ENCODE results near the gene SLC2A10. TPM values are rescaled to one million over a fixed set of nuclear protein-coding genes. Genes with fewer than 3 reads are reported as not detected.
A peak's percentile ranks its signal among the peaks of the same experiment; 100 is the strongest.

The SLC2A10 gene
- total RNA-seq, 1 donor, result 44.2 TPM

DNA sequence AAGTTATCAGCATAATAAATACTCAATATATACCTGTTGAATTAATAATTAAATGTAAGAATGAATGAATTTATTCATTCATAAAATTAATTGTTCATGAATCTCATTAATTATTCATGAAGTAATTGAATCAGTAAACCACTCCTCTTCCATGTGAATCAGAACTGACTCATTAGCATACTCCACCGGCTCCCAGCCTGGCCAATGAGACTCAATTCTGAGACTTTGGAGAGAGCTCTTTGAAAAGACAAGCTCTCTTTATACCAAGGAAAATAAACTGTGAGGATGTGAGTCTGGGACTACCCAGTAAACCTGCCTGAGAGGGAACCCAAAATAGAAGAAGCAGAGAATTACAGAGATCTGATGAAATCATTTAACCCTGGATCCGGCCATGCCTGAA lies 8.4 kb upstream of the SLC2A10 start:
- H3K36me3 ChIP-seq (ENCODE audit: insufficient read depth, low read length), result no peaks in the 10 kb centered on the region
- TF ChIP-seq, protein P1, sequence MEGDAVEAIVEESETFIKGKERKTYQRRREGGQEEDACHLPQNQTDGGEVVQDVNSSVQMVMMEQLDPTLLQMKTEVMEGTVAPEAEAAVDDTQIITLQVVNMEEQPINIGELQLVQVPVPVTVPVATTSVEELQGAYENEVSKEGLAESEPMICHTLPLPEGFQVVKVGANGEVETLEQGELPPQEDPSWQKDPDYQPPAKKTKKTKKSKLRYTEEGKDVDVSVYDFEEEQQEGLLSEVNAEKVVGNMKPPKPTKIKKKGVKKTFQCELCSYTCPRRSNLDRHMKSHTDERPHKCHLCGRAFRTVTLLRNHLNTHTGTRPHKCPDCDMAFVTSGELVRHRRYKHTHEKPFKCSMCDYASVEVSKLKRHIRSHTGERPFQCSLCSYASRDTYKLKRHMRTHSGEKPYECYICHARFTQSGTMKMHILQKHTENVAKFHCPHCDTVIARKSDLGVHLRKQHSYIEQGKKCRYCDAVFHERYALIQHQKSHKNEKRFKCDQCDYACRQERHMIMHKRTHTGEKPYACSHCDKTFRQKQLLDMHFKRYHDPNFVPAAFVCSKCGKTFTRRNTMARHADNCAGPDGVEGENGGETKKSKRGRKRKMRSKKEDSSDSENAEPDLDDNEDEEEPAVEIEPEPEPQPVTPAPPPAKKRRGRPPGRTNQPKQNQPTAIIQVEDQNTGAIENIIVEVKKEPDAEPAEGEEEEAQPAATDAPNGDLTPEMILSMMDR (IDR thresholded peaks at IDR 0.05; ENCODE audit: extremely low read depth, low read depth, low read length), result no peak
- no peak overlapping the region for H3K4me3 ChIP-seq (ENCODE audit: insufficient read depth, low read length)
- H3K4me2 ChIP-seq (ENCODE audit: insufficient read depth, low read length), result no peak overlapping the region
- no peaks in the 10 kb centered on the region for H3K79me2 ChIP-seq (ENCODE audit: insufficient read depth, low read length)
- no peaks in the 10 kb centered on the region for H3K27me3 ChIP-seq (ENCODE audit: insufficient read depth, low read length)
- H3K9me3 ChIP-seq (ENCODE audit: low read depth, low read length), result no peaks in the 10 kb centered on the region
- H4K20me1 ChIP-seq (ENCODE audit: insufficient read depth, low read length), result no peaks in the 10 kb centered on the region
- no peak overlapping the region for H3K27ac ChIP-seq (ENCODE audit: low read depth, low read length)
- H3K4me1 ChIP-seq (ENCODE audit: insufficient read depth, low read length), result no peaks in the 10 kb centered on the region
- peak; percentile 81 for DNase-seq (ENCODE audit: insufficient read length, low spot score, missing footprints)
- no peak overlapping the region for H2AFZ ChIP-seq (ENCODE audit: low read length)

DNA sequence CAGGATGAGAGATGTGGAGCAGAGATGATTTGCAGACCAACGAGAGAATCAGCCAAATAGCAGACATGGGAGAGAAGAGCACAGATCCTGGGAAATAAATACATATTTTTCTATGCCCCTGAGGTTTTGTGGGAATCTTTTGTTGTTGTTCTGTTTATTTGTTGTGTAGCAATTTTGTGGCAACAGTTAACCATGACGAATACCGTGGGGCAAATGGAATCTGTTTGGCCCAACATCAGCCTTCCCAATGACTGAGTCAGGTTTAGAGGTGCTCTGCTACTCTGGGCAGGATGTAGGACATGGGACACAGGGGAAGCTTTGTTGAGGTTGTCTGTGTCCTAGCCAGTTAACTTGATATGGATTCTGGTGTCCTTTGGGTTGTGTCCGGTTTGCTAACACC lies 7.9 kb upstream of the SLC2A10 start:
- Histone ChIP-seq H3K4me2 (ENCODE audit: insufficient read depth, low read length) (no peak overlapping the region), H3K79me2 (ENCODE audit: insufficient read depth, low read length) (no peaks in the 10 kb centered on the region), H2AFZ (ENCODE audit: low read length) (no peak overlapping the region), H3K27me3 (ENCODE audit: insufficient read depth, low read length) (no peaks in the 10 kb centered on the region), H3K4me1 (ENCODE audit: insufficient read depth, low read length) (no peaks in the 10 kb centered on the region), H3K27ac (ENCODE audit: low read depth, low read length) (no peak overlapping the region), H3K36me3 (ENCODE audit: insufficient read depth, low read length) (no peaks in the 10 kb centered on the region), H3K9me3 (ENCODE audit: low read depth, low read length) (no peaks in the 10 kb centered on the region), H4K20me1 (ENCODE audit: insufficient read depth, low read length) (no peaks in the 10 kb centered on the region), H3K4me3 (ENCODE audit: insufficient read depth, low read length) (no peak overlapping the region)
- TF ChIP-seq, protein P1 (IDR thresholded peaks at IDR 0.05; ENCODE audit: extremely low read depth, low read depth, low read length), result no peak
- no peak for DNase-seq (ENCODE audit: insufficient read length, low spot score, missing footprints)

DNA sequence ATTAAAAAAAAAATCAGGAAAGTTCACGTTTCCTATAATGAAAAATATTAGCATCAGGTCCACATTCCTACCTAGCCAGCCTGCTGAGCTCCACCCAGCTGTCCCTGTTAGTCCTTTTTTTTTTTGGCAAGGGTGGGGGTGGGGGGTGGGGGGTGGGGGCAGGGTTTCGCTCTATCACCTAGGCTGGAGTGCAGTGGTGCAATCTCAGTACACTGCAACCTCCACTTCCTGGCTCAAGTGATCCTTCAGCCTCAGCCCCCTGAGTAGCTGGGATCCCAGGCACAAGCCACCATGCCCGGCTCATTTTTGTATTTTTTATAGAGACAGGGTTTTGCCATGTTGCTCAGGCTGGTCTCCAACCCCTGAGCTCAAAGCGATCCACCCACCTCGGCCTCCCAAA lies 7.5 kb upstream of the SLC2A10 start:
- Histone ChIP-seq H3K4me3 (ENCODE audit: insufficient read depth, low read length) (no peak overlapping the region), H2AFZ (ENCODE audit: low read length) (no peak overlapping the region), H3K27ac (ENCODE audit: low read depth, low read length) (no peak overlapping the region), H3K27me3 (ENCODE audit: insufficient read depth, low read length) (no peaks in the 10 kb centered on the region), H3K4me2 (ENCODE audit: insufficient read depth, low read length) (no peak overlapping the region), H3K36me3 (ENCODE audit: insufficient read depth, low read length) (no peaks in the 10 kb centered on the region), H3K4me1 (ENCODE audit: insufficient read depth, low read length) (no peaks in the 10 kb centered on the region), H3K79me2 (ENCODE audit: insufficient read depth, low read length) (no peaks in the 10 kb centered on the region), H4K20me1 (ENCODE audit: insufficient read depth, low read length) (no peaks in the 10 kb centered on the region), H3K9me3 (ENCODE audit: low read depth, low read length) (no peaks in the 10 kb centered on the region)
- TF ChIP-seq, protein P1 (IDR thresholded peaks at IDR 0.05; ENCODE audit: extremely low read depth, low read depth, low read length), result no peak
- DNase-seq (ENCODE audit: insufficient read length, low spot score, missing footprints), result no peak

DNA sequence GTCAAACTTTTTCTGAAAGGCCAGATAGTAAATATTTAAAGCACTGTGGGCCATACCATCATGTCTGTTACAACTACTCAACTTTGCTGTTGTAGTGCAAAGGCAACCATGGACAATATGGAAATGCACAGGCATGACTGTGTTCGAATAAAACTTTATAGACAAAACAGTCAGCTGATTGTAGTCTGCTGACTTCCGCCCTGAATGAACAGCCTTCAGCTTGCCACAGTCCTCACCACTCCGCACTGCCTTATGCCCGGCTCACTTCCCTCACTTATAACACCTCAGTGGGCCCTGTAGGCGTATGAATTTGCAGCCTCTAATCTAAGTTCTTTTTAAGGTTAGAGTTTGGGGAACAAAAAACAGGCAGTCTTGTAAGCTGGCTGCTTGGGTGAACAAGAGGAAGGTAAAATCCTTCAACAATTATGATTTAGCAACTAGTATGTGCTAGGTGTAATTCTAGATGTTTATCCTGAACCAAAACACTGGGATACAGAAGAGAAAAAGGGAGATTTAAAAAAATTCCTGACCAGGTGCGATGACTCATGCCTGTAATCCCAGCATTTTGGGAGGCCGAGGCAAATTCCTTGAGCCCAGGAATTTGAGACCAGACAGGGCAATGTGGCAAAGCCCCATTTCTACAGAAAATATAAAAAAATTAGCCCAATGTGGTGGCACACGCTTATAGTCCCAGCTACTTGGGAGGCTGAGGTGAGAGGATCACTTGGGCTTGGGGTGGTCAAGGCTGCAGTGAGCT lies 6.8 kb upstream of the SLC2A10 start:
- Histone ChIP-seq H3K4me2 (ENCODE audit: insufficient read depth, low read length) (no peak overlapping the region), H3K4me1 (ENCODE audit: insufficient read depth, low read length) (no peaks in the 10 kb centered on the region), H3K27me3 (ENCODE audit: insufficient read depth, low read length) (no peaks in the 10 kb centered on the region), H3K27ac (ENCODE audit: low read depth, low read length) (no peak overlapping the region), H2AFZ (ENCODE audit: low read length) (no peak overlapping the region), H4K20me1 (ENCODE audit: insufficient read depth, low read length) (no peaks in the 10 kb centered on the region), H3K79me2 (ENCODE audit: insufficient read depth, low read length) (no peaks in the 10 kb centered on the region), H3K36me3 (ENCODE audit: insufficient read depth, low read length) (no peaks in the 10 kb centered on the region), H3K9me3 (ENCODE audit: low read depth, low read length) (no peaks in the 10 kb centered on the region), H3K4me3 (ENCODE audit: insufficient read depth, low read length) (no peak overlapping the region)
- TF ChIP-seq, protein P1 (IDR thresholded peaks at IDR 0.05; ENCODE audit: extremely low read depth, low read depth, low read length), result no peak
- no peak for DNase-seq (ENCODE audit: insufficient read length, low spot score, missing footprints)
